IPS-18c (cell line): ENCODE results near the gene FLAD1.

Experiments
- H3K4me3 ChIP-seq: 2 replicates; pipeline ENCODE4 v1.7.0; 2013; ENCODE audit warnings: low read depth, mild to moderate bottlenecking, low read length, moderate library complexity; ENCODE audit not compliant: insufficient read depth
- H3K9me3 ChIP-seq: one replicate; pipeline ENCODE4 v1.6.1; 2013; ENCODE audit warnings: mild to moderate bottlenecking, low read length, moderate library complexity; ENCODE audit not compliant: control insufficient read depth, insufficient read depth

FLAD1 gene

GRCh38 chr1:154945962-154946850 lies 36.9 kb upstream of the FLAD1 start:
- no peaks in the 10 kb centered on the region for H3K9me3 ChIP-seq
- no peak overlapping the region for H3K4me3 ChIP-seq

GRCh38 chr1:154948079-154948478 lies 35.1 kb upstream of the FLAD1 start:
- no peak overlapping the region for H3K4me3 ChIP-seq
- no peaks in the 10 kb centered on the region for H3K9me3 ChIP-seq

- Histone ChIP-seq H3K9me3 (no peaks in the 10 kb centered on the region), H3K4me3 (no peak overlapping the region)
Measured at GRCh38 chr1:154951901-154952657, 31.1 kb upstream of the FLAD1 start.

- Histone ChIP-seq H3K4me3 (no peak overlapping the region), H3K9me3 (no peaks in the 10 kb centered on the region)
Measured at GRCh38 chr1:154952664-154953063, 30.5 kb upstream of the FLAD1 start.

GRCh38 chr1:154953611-154954038 lies 29.5 kb upstream of the FLAD1 start:
- H3K9me3 ChIP-seq, result no peaks in the 10 kb centered on the region
- H3K4me3 ChIP-seq, result no peak overlapping the region

GRCh38 chr1:154954541-154954940 lies 28.6 kb upstream of the FLAD1 start:
- Histone ChIP-seq H3K4me3 (no peak overlapping the region), H3K9me3 (no peaks in the 10 kb centered on the region)

- H3K4me3 ChIP-seq, result peak overlapping the region; percentile 59
- H3K9me3 ChIP-seq, result no peaks in the 10 kb centered on the region
Measured at GRCh38 chr1:154955039-154955717, 28.0 kb upstream of the FLAD1 start.

- H3K9me3 ChIP-seq, result no peaks in the 10 kb centered on the region
Measured at GRCh38 chr1:154955718-154956543, 27.2 kb upstream of the FLAD1 start, which contains the start of gene PBXIP1. Gene PBXIP1, minus strand, starts transcription at chr1:154956099. Its CDS starts 2,378 bp downstream, at chr1:154953721.

GRCh38 chr1:154956544-154956941 lies 26.6 kb upstream of the FLAD1 start:
- Histone ChIP-seq H3K9me3 (no peaks in the 10 kb centered on the region), H3K4me3 (peak overlapping the region; percentile 59; the same call in 1 of the 2 replicates)

More at GRCh38 chr1:154955718-154956543, 27.2 kb upstream of the FLAD1 start, which contains the start of gene PBXIP1:
- H3K4me3 ChIP-seq, result peak within 1 kb of the TSS; percentile 59

- no peaks in the 10 kb centered on the region for H3K9me3 ChIP-seq
- H3K4me3 ChIP-seq, result peak overlapping the region; percentile 59
Measured at GRCh38 chr1:154957091-154957657, 26.0 kb upstream of the FLAD1 start.

- H3K9me3 ChIP-seq, result no peaks in the 10 kb centered on the region
- H3K4me3 ChIP-seq, result no peak overlapping the region; the same call in 1 of the 2 replicates
Measured at GRCh38 chr1:154958036-154958435, 25.1 kb upstream of the FLAD1 start.

- Histone ChIP-seq H3K4me3 (no peak overlapping the region), H3K9me3 (no peaks in the 10 kb centered on the region)
Measured at GRCh38 chr1:154958681-154959425, 24.3 kb upstream of the FLAD1 start.

- no peak overlapping the region for H3K4me3 ChIP-seq
- H3K9me3 ChIP-seq, result no peaks in the 10 kb centered on the region
Measured at GRCh38 chr1:154959426-154959780, 23.7 kb upstream of the FLAD1 start.

- Histone ChIP-seq H3K4me3 (peak overlapping the region; percentile 91), H3K9me3 (no peaks in the 10 kb centered on the region)
Measured at GRCh38 chr1:154960446-154961136, 22.6 kb upstream of the FLAD1 start.
